Measurements from ENCODE around the gene TEAD2.
A peak's percentile ranks its signal among the peaks of the same experiment; 100 is the strongest.
"Not testable (repeated sequence)": the region's sequence is repeated elsewhere in the genome, so short reads cannot be mapped to it uniquely, and the experiment has no call there.

TEAD2 gene

GRCh38 chr19:49383599-49383998 is 21.4 kb upstream of the TEAD2 start:
- no peak for DNase-seq

GRCh38 chr19:49382639-49383038 is 20.4 kb upstream of the TEAD2 start:
- DNase-seq: no peak

GRCh38 chr19:49380391-49380790 is 18.2 kb upstream of the TEAD2 start:
- DNase-seq: no peak

- DNase-seq: no peak
Observed at GRCh38 chr19:49378512-49378911, 16.3 kb upstream of the TEAD2 start.

- DNase-seq: no peak
Observed at GRCh38 chr19:49374665-49375434, 12.6 kb upstream of the TEAD2 start.

GRCh38 chr19:49373174-49373573 is 11.0 kb upstream of the TEAD2 start:
- not testable (repeated sequence) for DNase-seq

GRCh38 chr19:49371184-49371583 is 9.0 kb upstream of the TEAD2 start:
- DNase-seq: no peak

- no peak for DNase-seq
Observed at GRCh38 chr19:49368711-49369358, 6.6 kb upstream of the TEAD2 start.

GRCh38 chr19:49366110-49366509 is 3.9 kb upstream of the TEAD2 start:
- DNase-seq: no peak

- DNase-seq: no peak
Observed at GRCh38 chr19:49364083-49364737, 2.0 kb upstream of the TEAD2 start.

GRCh38 chr19:49363268-49364082 is 1.3 kb upstream of the TEAD2 start, which contains the start of gene DKKL1:
Gene DKKL1 (plus strand): TSS chr19:49363877. CDS start chr19:49363999, 122 bp downstream.
- peak; percentile 97 for DNase-seq

- DNase-seq: no peak
Observed at GRCh38 chr19:49362929-49363267, 682 bp upstream of the TEAD2 start.

GRCh38 chr19:49361438-49362047 is 673 bp downstream of the TEAD2 start:
- no peak for DNase-seq

- no peak for DNase-seq
Observed at GRCh38 chr19:49359851-49360820, 2.1 kb downstream of the TEAD2 start.

- DNase-seq: no peak
Observed at GRCh38 chr19:49357186-49357585, 5.0 kb downstream of the TEAD2 start.

GRCh38 chr19:49356382-49356781 is 5.8 kb downstream of the TEAD2 start:
- DNase-seq: no peak

GRCh38 chr19:49355909-49356353 is 6.3 kb downstream of the TEAD2 start:
- DNase-seq: no peak

GRCh38 chr19:49349567-49349966 is 12.6 kb downstream of the TEAD2 start:
- DNase-seq: no peak

- no peak for DNase-seq
Observed at GRCh38 chr19:49348305-49349189, 13.7 kb downstream of the TEAD2 start.

- DNase-seq: peak; percentile 43
Observed at GRCh38 chr19:49347835-49348234, 14.4 kb downstream of the TEAD2 start.
